Measurements from ENCODE around the gene CTBP1. TPM values are rescaled to one million over a fixed set of nuclear protein-coding genes. Genes with fewer than 3 reads are reported as not detected.

CTBP1 gene
- total and polyA plus RNA-seq, 2 of the 8 experiments (the other 6 are each of a cell fraction or from before 2014, with no cell fraction given): 128 to 185 TPM

DNA sequence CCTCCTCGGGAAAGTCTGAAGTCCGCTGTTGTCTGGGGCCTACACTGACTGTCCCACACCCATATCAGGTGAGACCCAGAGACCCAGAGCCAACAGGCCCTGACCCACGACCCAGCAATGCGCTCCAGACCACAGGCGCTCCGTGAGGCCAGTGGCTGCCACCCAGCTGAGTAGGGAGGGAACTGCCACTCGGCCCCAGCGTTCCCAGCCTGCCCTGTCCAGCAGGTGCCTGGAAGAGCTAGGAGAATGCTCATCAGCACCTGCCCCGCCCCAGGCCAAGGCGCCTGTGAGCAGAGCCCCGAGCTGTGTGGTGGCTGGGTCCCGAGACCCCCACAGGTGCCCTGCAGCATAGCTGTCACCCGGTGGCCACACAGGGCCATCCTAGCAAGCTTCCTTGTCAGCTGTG lies 79.2 kb downstream of the CTBP1 start:
- CTCF ChIA-PET (ENCODE audit: partially characterized antibody): interaction anchor here (1.2 to 1.4 kb wide), 2 partner anchors 22 to 178 kb away, joined by 3 read pairs; no protein-coding TSS in a partner anchor
- H3K79me1 ChIP-seq (ENCODE audit: low read depth, low read length): no peaks in the 10 kb centered on the region
- H3K23ac ChIP-seq (ENCODE audit: insufficient read length): no peak overlapping the region
- no peak overlapping the region for H4K5ac ChIP-seq (ENCODE audit: insufficient read length, low read depth, low read length)
- FAIRE-seq: no peak
- H3K4me1 ChIP-seq (replicated peaks in 1 of 4; ENCODE audit: control insufficient read depth in 3 of 4, insufficient read depth in 4 of 4, low read length in 3 of 4): peaks cover 0 to 16% (median 6%) of the 10 kb centered on the region in 4 experiments; a peak in 5 of 7 replicates
- peaks cover 0 to 7% of the 10 kb centered on the region in 2 experiments; a peak in 1 of 4 replicates for H3K9me3 ChIP-seq (ENCODE audit: insufficient read depth in 2 of 2, low read depth in 1 of 2, low read length in 1 of 2)
- H2AK5ac ChIP-seq (ENCODE audit: low read depth, low read length): no peak overlapping the region
- no peak overlapping the region for H2BK5ac ChIP-seq (ENCODE audit: low read depth, low read length)
- H3K79me2 ChIP-seq (ENCODE audit: control insufficient read depth in 1 of 2, insufficient read depth in 2 of 2, low read length in 2 of 2): no peaks in the 10 kb centered on the region
- H2BK20ac ChIP-seq (ENCODE audit: low read length): no peak overlapping the region
- H3K27me3 ChIP-seq (replicated peaks in 1 of 4; ENCODE audit: control insufficient read depth in 3 of 4, extremely low read depth in 1 of 4, insufficient read depth in 3 of 4, low read length in 3 of 4): peaks cover 47 to 65% (median 64%) of the 10 kb centered on the region in 4 experiments
- H4K8ac ChIP-seq (ENCODE audit: extremely low read depth, insufficient read depth, low read length): peak overlapping the region; percentile 47; the same call in 1 of the 2 replicates
- H3K23me2 ChIP-seq (ENCODE audit: low read depth, low read length): peaks cover 11% of the 10 kb centered on the region; the same call in 1 of the 2 replicates
- DNase-seq (ENCODE audit: low read depth in 1 of 2, low spot score in 2 of 2): no peak
- no peak overlapping the region for H2BK12ac ChIP-seq (ENCODE audit: low read depth, low read length)
- no peak overlapping the region for H3K9ac ChIP-seq (replicated peaks in 1 of 4; ENCODE audit: extremely low read depth in 1 of 4, low read depth in 3 of 4, low read length in 3 of 4)
- H3K14ac ChIP-seq (ENCODE audit: insufficient read length): no peak overlapping the region
- H3K18ac ChIP-seq (ENCODE audit: extremely low read depth, low read length): no peak overlapping the region
- H2BK120ac ChIP-seq (replicated peaks; ENCODE audit: low read depth, low read length): no peak overlapping the region
- WGBS, 2 experiments (ENCODE audit: extremely low coverage in 1 of 2, insufficient coverage in 1 of 2, insufficient read length in 1 of 2, insufficient replicate concordance in 2 of 2, low coverage in 1 of 2, low lambda C conversion rate in 2 of 2, missing lambda C conversion rate in 1 of 2): 91% methylated on average over 11 of the region's 13 CpGs; no CpG with 5 or more reads in 1 of the 2 experiments
- H3K4me2 ChIP-seq (ENCODE audit: insufficient read depth in 1 of 2, low read depth in 2 of 2, low read length in 2 of 2): no peak overlapping the region
- peaks cover 0 to 6% (median 0%) of the 10 kb centered on the region in 4 experiments; a peak in 1 of 8 replicates for H3K36me3 ChIP-seq (ENCODE audit: control insufficient read depth in 2 of 4, insufficient read depth in 4 of 4, low read length in 3 of 4)
- H3K27ac ChIP-seq (ENCODE audit: low read depth, low read length): no peak overlapping the region
- H3K4ac ChIP-seq (replicated peaks; ENCODE audit: insufficient read length, low read depth, low read length): no peak overlapping the region
- H4K20me1 ChIP-seq (replicated peaks in 1 of 2; ENCODE audit: control insufficient read depth in 1 of 2, insufficient read depth in 2 of 2, low read length in 2 of 2): peaks cover 7 to 22% of the 10 kb centered on the region in 2 experiments
- no peak overlapping the region for H2BK15ac ChIP-seq (ENCODE audit: low read length)
- H3K4me3 ChIP-seq (ENCODE audit: extremely low read depth in 1 of 4, insufficient read depth in 2 of 4, low read depth in 3 of 4, low read length in 4 of 4): no peak overlapping the region
- H3K56ac ChIP-seq (replicated peaks; ENCODE audit: insufficient read length, low read depth, low read length): no peak overlapping the region
- POLR2A ChIA-PET (ENCODE audit: partially characterized antibody): no interaction called here
- no peak overlapping the region for H2AFZ ChIP-seq (ENCODE audit: low read length)
- no peak overlapping the region for H4K91ac ChIP-seq (replicated peaks; ENCODE audit: insufficient read length, low read length)
- TF ChIP-seq SP4 (IDR thresholded peaks at IDR 0.05; ENCODE audit: low read length) (no peak), RFX5 (IDR thresholded peaks at IDR 0.05; ENCODE audit: borderline replicate concordance, low read depth, low read length) (no peak), YY1 (IDR thresholded peaks at IDR 0.05; ENCODE audit: low read depth, low read length) (no peak), CTBP2 (IDR thresholded peaks at IDR 0.05; ENCODE audit: borderline replicate concordance, insufficient read depth, insufficient read length, low read length) (no peak), SAP30 (IDR thresholded peaks at IDR 0.05; ENCODE audit: insufficient read depth, insufficient replicate concordance, low read length) (no peak), POU5F1 (IDR thresholded peaks at IDR 0.05; ENCODE audit: low read depth, low read length) (no peak), NRF1 (IDR thresholded peaks at IDR 0.05; ENCODE audit: low read depth, low read length) (no peak), CHD2 (IDR thresholded peaks at IDR 0.05; ENCODE audit: low read length) (no peak), CBX5 (IDR thresholded peaks at IDR 0.05; ENCODE audit: low read depth, low read length) (no peak), EZH2 (IDR thresholded peaks at IDR 0.05; ENCODE audit: low read depth, low read length, severe bottlenecking) (no peak), KDM5A (IDR thresholded peaks at IDR 0.05; ENCODE audit: low read length) (no peak), POLR2A (IDR thresholded peaks at IDR 0.05; ENCODE audit: control extremely low read depth in 1 of 2, low read depth in 2 of 2, low read length in 2 of 2) (no peak), EGR1 (IDR thresholded peaks at IDR 0.05; ENCODE audit: borderline replicate concordance, low read depth, low read length) (no peak)
- TF ChIP-seq, protein P1, sequence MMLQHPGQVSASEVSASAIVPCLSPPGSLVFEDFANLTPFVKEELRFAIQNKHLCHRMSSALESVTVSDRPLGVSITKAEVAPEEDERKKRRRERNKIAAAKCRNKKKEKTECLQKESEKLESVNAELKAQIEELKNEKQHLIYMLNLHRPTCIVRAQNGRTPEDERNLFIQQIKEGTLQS (IDR thresholded peaks at IDR 0.05; ENCODE audit: insufficient read depth, low read depth, low read length): no peak
